ENCODE data around the gene CXorf49. TPM values are rescaled to one million over a fixed set of nuclear protein-coding genes. Genes with fewer than 3 reads are reported as not detected.
"Not testable (repeated sequence)": the region's sequence is repeated elsewhere in the genome, so short reads cannot be mapped to it uniquely, and the experiment has no call there.

Gene CXorf49
- total RNA-seq, 2 donors from 2014 or later = not detected

GRCh38 chrX:71671938-71672337 is 46.1 kb downstream of the CXorf49 start:
- no peak for DNase-seq (ENCODE audit: low spot score)
- Histone ChIP-seq H3K9me3 (no peaks in the 10 kb centered on the region), H3K27ac (no peak overlapping the region), H3K4me3 (no peak overlapping the region), H3K36me3 (no peaks in the 10 kb centered on the region), H3K4me1 (ENCODE audit: control insufficient read depth in 1 of 2, low read depth in 2 of 2) (no peaks in the 10 kb centered on the region), H3K27me3 (replicated peaks; ENCODE audit: insufficient read depth) (no peaks in the 10 kb centered on the region)
- ATAC-seq (ENCODE audit: insufficient number of reproducible peaks, low FRiP score, low read depth) = no peak
- TF ChIP-seq CTCF (IDR thresholded peaks at IDR 0.05) = no peak

- ATAC-seq (ENCODE audit: insufficient number of reproducible peaks, low FRiP score, low read depth) (no peak), DNase-seq (ENCODE audit: low spot score) (no peak)
- Histone ChIP-seq H3K4me3 (no peak overlapping the region), H3K27me3 (replicated peaks; ENCODE audit: insufficient read depth) (no peaks in the 10 kb centered on the region), H3K9me3 (no peaks in the 10 kb centered on the region), H3K4me1 (ENCODE audit: control insufficient read depth in 1 of 2, low read depth in 2 of 2) (no peaks in the 10 kb centered on the region), H3K36me3 (no peaks in the 10 kb centered on the region), H3K27ac (no peak overlapping the region)
- no peak for TF ChIP-seq CTCF (IDR thresholded peaks at IDR 0.05)
Observed at GRCh38 chrX:71671043-71671780, 46.9 kb downstream of the CXorf49 start.

GRCh38 chrX:71669947-71670346 is 48.1 kb downstream of the CXorf49 start:
- H3K4me1 ChIP-seq (ENCODE audit: control insufficient read depth in 1 of 2, low read depth in 2 of 2); H3K9me3 ChIP-seq; H3K4me3 ChIP-seq; H3K27ac ChIP-seq; H3K27me3 ChIP-seq (replicated peaks; ENCODE audit: insufficient read depth); DNase-seq (ENCODE audit: low spot score); H3K36me3 ChIP-seq; ATAC-seq (ENCODE audit: insufficient number of reproducible peaks, low FRiP score, low read depth): not testable (repeated sequence)

GRCh38 chrX:71669492-71669891 is 48.6 kb downstream of the CXorf49 start:
- DNase-seq (ENCODE audit: low spot score) = no peak
- ATAC-seq (ENCODE audit: insufficient number of reproducible peaks, low FRiP score, low read depth) = no peak
- Histone ChIP-seq H3K27ac (no peak overlapping the region), H3K36me3 (no peaks in the 10 kb centered on the region), H3K4me3 (no peak overlapping the region), H3K9me3 (no peaks in the 10 kb centered on the region), H3K4me1 (ENCODE audit: control insufficient read depth in 1 of 2, low read depth in 2 of 2) (no peaks in the 10 kb centered on the region), H3K27me3 (replicated peaks; ENCODE audit: insufficient read depth) (no peaks in the 10 kb centered on the region)
- TF ChIP-seq CTCF (IDR thresholded peaks at IDR 0.05) = no peak

- no peak for DNase-seq (ENCODE audit: low spot score)
- Histone ChIP-seq H3K4me3 (no peak overlapping the region), H3K27ac (no peak overlapping the region), H3K9me3 (no peaks in the 10 kb centered on the region), H3K36me3 (no peaks in the 10 kb centered on the region), H3K27me3 (replicated peaks; ENCODE audit: insufficient read depth) (no peaks in the 10 kb centered on the region), H3K4me1 (ENCODE audit: control insufficient read depth in 1 of 2, low read depth in 2 of 2) (no peaks in the 10 kb centered on the region)
- no peak for ATAC-seq (ENCODE audit: insufficient number of reproducible peaks, low FRiP score, low read depth)
- TF ChIP-seq CTCF (IDR thresholded peaks at IDR 0.05) = no peak
Observed at GRCh38 chrX:71668248-71668595, 49.9 kb downstream of the CXorf49 start.
